HCT116 (cell line): ENCODE data around the gene SLC10A3. TPM values are rescaled to one million over a fixed set of nuclear protein-coding genes. Genes with fewer than 3 reads are reported as not detected.

Experiments used
- ATAC-seq: fragments of 200-7000 bp; cut with Tn5 transposase; 2 replicates; pipeline ENCODE4 v1.9.1; 2020; ENCODE audit warnings: mild to moderate bottlenecking, moderate library complexity
- BruUV-seq: library from RNA; stranded (reverse); fragments of 400-500 nt; replicated peaks from 2 replicates; lab custom pipeline; 2021; lab: Mats Ljungman, UMichigan
- CTCF ChIA-PET: fragments of 300-600 bp; sonication (Branson Sonifier 250); formaldehyde crosslinking; loops from one replicate; lab custom pipeline; 2021; ENCODE audit warnings: antibody characterized with exemption; lab: Charles Lee
- POLR2A ChIA-PET: fragments of 300-600, 350-600 bp; sonication (Branson Sonifier 250); formaldehyde crosslinking; loops from one replicate; lab custom pipeline; 2021; ENCODE audit warnings: antibody characterized with exemption; lab: Charles Lee
- RAD21 ChIA-PET, 2 experiments: fragments of 300-600 bp; sonication (Branson Sonifier 250); formaldehyde crosslinking; loops; one replicate each; lab custom pipeline; 2023; ENCODE audit warnings: low total read pairs in 2 of 2; ENCODE audit not compliant: uncharacterized antibody in 2 of 2, unreplicated experiment in 2 of 2, low non-redundant PET in 1 of 2; lab: Charles Lee
- DNase-seq: peaks from one replicate; pipeline ENCODE4 v3.0.0-alpha.2; 2010; ENCODE audit warnings: low read depth, low spot score
- H2AFZ ChIP-seq: fragments of 200-600 bp; shearing (Covaris generic), sonication (generic); 2 replicates; pipeline ENCODE4 v1.6.1; 2017; ENCODE audit warnings: low read depth, mixed run types, mixed read lengths, antibody characterized with exemption, low read length; ENCODE audit not compliant: poor library complexity, severe bottlenecking
- H3K27ac ChIP-seq: 2 replicates; pipeline ENCODE4 v1.5.1; 2012; ENCODE audit warnings: low read depth, low read length
- H3K27me3 ChIP-seq: fragments of 200-600 bp; sonication (generic); 2 replicates; pipeline ENCODE4 v1.6.1; 2016; ENCODE audit warnings: mixed run types, low read length, mixed read lengths; ENCODE audit not compliant: insufficient read depth
- H3K36me3 ChIP-seq, 2 experiments: fragments of 200-500 bp in 1 of 2; fragments of 200-600 bp in 1 of 2; sonication (Bioruptor generic) in 1 of 2; sonication (generic) in 1 of 2; 2 replicates each; pipeline versions ENCODE4 v1.5.1 to v1.6.1; 2014 to 2016; ENCODE audit warnings: low read length in 2 of 2, inconsistent platforms in 1 of 2, mixed read lengths in 1 of 2, mixed run types in 1 of 2; ENCODE audit not compliant: insufficient read depth in 2 of 2, control insufficient read depth in 1 of 2
- H3K4me1 ChIP-seq, 2 experiments: fragments of 200-600 bp in 1 of 2; sonication (generic) in 1 of 2; 2 replicates each; pipeline versions ENCODE4 v1.5.1 to v1.6.1; 2012 to 2017; ENCODE audit warnings: low read length in 2 of 2, inconsistent platforms in 1 of 2, mild to moderate bottlenecking in 1 of 2, mixed read lengths in 1 of 2, mixed run types in 1 of 2, moderate library complexity in 1 of 2; ENCODE audit not compliant: insufficient read depth in 2 of 2, control insufficient read depth in 1 of 2
- H3K4me2 ChIP-seq: fragments of 200-600 bp; sonication (generic); 2 replicates; pipeline ENCODE4 v1.6.1; 2017; ENCODE audit warnings: mixed run types, low read length, mixed read lengths
- H3K4me3 ChIP-seq, 2 experiments: fragments of 200-600 bp in 1 of 2; sonication (generic) in 1 of 2; replicated peaks in 1 of 2; 2 replicates each; pipeline ENCODE4 v1.5.1; 2011 to 2016; ENCODE audit warnings: low read length in 2 of 2, control low read depth in 1 of 2, low read depth in 1 of 2, mild to moderate bottlenecking in 1 of 2, mixed read lengths in 1 of 2, mixed run types in 1 of 2
- H3K79me2 ChIP-seq: fragments of 200-600 bp; sonication (generic); 2 replicates; pipeline ENCODE4 v1.6.1; 2017; ENCODE audit warnings: mild to moderate bottlenecking, mixed run types, low read length, moderate library complexity, mixed read lengths; ENCODE audit not compliant: insufficient read depth
- H3K9ac ChIP-seq: fragments of 200-600 bp; sonication (generic); 2 replicates; pipeline ENCODE4 v1.6.1; 2016; ENCODE audit warnings: low read length, mixed read lengths
- H3K9me2 ChIP-seq: fragments of 200-600 bp; sonication (generic), shearing (Covaris generic); 2 replicates; pipeline ENCODE4 v1.6.1; 2017; ENCODE audit warnings: mixed run types, mild to moderate bottlenecking, moderate library complexity; ENCODE audit not compliant: insufficient read depth
- H3K9me3 ChIP-seq, 2 experiments: fragments of 200-500 bp in 1 of 2; fragments of 200-600 bp in 1 of 2; sonication (Bioruptor generic) in 1 of 2; sonication (generic) in 1 of 2; 2 replicates each; pipeline ENCODE4 v1.6.1; 2014 to 2017; ENCODE audit warnings: low read length in 2 of 2, mixed read lengths in 2 of 2, inconsistent platforms in 1 of 2, low read depth in 1 of 2, mild to moderate bottlenecking in 1 of 2, mixed run types in 1 of 2, moderate library complexity in 1 of 2; ENCODE audit not compliant: control insufficient read depth in 1 of 2, insufficient read depth in 1 of 2
- H4K20me1 ChIP-seq: fragments of 200-600 bp; sonication (generic), shearing (Covaris generic); 2 replicates; pipeline ENCODE4 v1.6.1; 2017; ENCODE audit warnings: mixed run types, mild to moderate bottlenecking, moderate library complexity; ENCODE audit not compliant: insufficient read depth
- CBX3 ChIP-seq: IDR thresholded peaks from 2 replicates; pipeline ENCODE4 v1.6.1; 2012; ENCODE audit warnings: low read depth
- CEBPB ChIP-seq: IDR thresholded peaks from 2 replicates; pipeline ENCODE4 v1.6.1; 2012; ENCODE audit warnings: low read depth
- ELF1 ChIP-seq: IDR thresholded peaks from 2 replicates; pipeline ENCODE4 v1.6.1; 2012; ENCODE audit warnings: low read depth, borderline replicate concordance
- EZH2phosphoT487 ChIP-seq: fragments of 200-600 bp; IDR thresholded peaks from 2 replicates; pipeline ENCODE4 v1.6.1; 2018; ENCODE audit warnings: antibody characterized with exemption, borderline replicate concordance
- FOSL1 ChIP-seq: IDR thresholded peaks from 2 replicates; pipeline ENCODE4 v1.6.1; 2012; ENCODE audit warnings: low read depth
- JUND ChIP-seq: IDR thresholded peaks from 2 replicates; pipeline ENCODE4 v1.6.1; 2012
- POLR2A ChIP-seq: IDR thresholded peaks from 2 replicates; pipeline ENCODE4 v1.7.0; 2011; ENCODE audit warnings: borderline replicate concordance; ENCODE audit not compliant: insufficient read depth, insufficient read length; ENCODE audit errors: extremely low read depth
- POLR2AphosphoS5 ChIP-seq: IDR thresholded peaks from 2 replicates; pipeline ENCODE4 v1.6.1; 2011; ENCODE audit warnings: mild to moderate bottlenecking, low read depth, low read length, moderate library complexity
- RAD21 ChIP-seq: IDR thresholded peaks from 2 replicates; pipeline ENCODE4 v1.6.1; 2012; ENCODE audit warnings: low read depth, mild to moderate bottlenecking
- SIN3A ChIP-seq: IDR thresholded peaks from 2 replicates; pipeline ENCODE4 v1.6.1; 2012; ENCODE audit warnings: low read depth
- SP1 ChIP-seq: IDR thresholded peaks from 2 replicates; pipeline ENCODE4 v1.6.1; 2012; ENCODE audit warnings: low read depth
- YY1 ChIP-seq: IDR thresholded peaks from 2 replicates; pipeline ENCODE4 v1.6.1; 2011; ENCODE audit warnings: low read length, low read depth, moderate library complexity, mild to moderate bottlenecking; ENCODE audit not compliant: insufficient replicate concordance; ENCODE audit errors: extremely low read depth
- ZNF274 ChIP-seq: fragments of 200-500 bp; sonication (Bioruptor generic); IDR thresholded peaks from 2 replicates; pipeline ENCODE4 v1.6.1; 2014; ENCODE audit warnings: mild to moderate bottlenecking, low read depth, low read length, inconsistent platforms
- intact Hi-C: fragments of 100-400 bp; cut with micrococcal nuclease; formaldehyde crosslinking; loops from 2 replicates; pipeline ENCODE4 v1.10.0; 2022
- total RNA-seq: library from RNA; stranded (reverse); gene quantifications from one replicate; pipeline ENCODE4 v1.2.1, GENCODE V29; 2021; ENCODE audit not compliant: unreplicated experiment
- TF ChIP-seq, protein P1 (sequence below): IDR thresholded peaks from 2 replicates; pipeline ENCODE4 v1.6.1; 2012
- TF ChIP-seq, protein P2 (sequence below), 3 experiments: fragments of 200-600 bp in 1 of 3; sonication (generic) in 1 of 3; IDR thresholded peaks in 2 of 3; conservative IDR thresholded peaks in 1 of 3; 2 replicates each; pipeline ENCODE4 v1.5.1; 2012 to 2017; ENCODE audit warnings: low read depth in 2 of 3, low read length in 2 of 3, antibody characterized with exemption in 1 of 3, borderline replicate concordance in 1 of 3, control low read depth in 1 of 3, mild to moderate bottlenecking in 1 of 3, mixed read lengths in 1 of 3, mixed run types in 1 of 3, moderate library complexity in 1 of 3; ENCODE audit not compliant: insufficient read depth in 1 of 3
- TF ChIP-seq, protein P3 (sequence below): IDR thresholded peaks from 2 replicates; pipeline ENCODE4 v1.6.1; 2012; ENCODE audit warnings: low read depth
- TF ChIP-seq, protein P4 (sequence below): IDR thresholded peaks from 2 replicates; pipeline ENCODE4 v1.6.1; 2012

Gene SLC10A3
- total RNA-seq, 1 experiment from 2014 or later = 16.2 TPM

DNA sequence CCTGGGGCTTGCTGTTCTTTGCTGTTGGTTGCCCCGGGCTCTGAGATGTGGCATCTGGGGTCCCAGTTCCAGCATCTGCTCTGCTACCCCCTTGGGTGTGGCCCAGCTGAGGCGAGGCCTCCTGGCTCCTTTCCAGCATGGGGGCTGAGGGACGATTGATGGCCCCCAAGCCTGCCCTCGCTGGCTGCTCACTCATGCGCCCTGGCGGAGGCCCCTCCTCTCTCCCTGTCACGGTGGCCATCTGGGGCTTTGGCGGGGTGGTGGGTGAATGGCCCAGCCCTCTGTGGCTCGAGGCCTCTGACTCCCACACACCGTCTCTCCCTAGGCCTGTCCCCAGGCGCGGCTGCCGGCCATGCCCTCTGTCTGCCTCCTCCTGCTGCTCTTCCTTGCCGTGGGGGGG, 30.6 kb downstream of the SLC10A3 start:
- Histone ChIP-seq H3K27me3 (no peaks in the 10 kb centered on the region), H4K20me1 (no peaks in the 10 kb centered on the region), H3K36me3 (peaks cover 0 to 4% of the 10 kb centered on the region in 2 experiments; a peak in 1 of 4 replicates), H3K9me2 (no peaks in the 10 kb centered on the region), H3K9ac (no peak overlapping the region)
- no TSS peak for BruUV-seq
- RAD21 ChIA-PET = no interaction called here
- TF ChIP-seq SIN3A (no peak), CEBPB (no peak), SP1 (no peak), POLR2A (no peak), YY1 (no peak), EZH2phosphoT487 (no peak), CBX3 (no peak), RAD21 (no peak), FOSL1 (no peak), POLR2AphosphoS5 (no peak), ELF1 (no peak), ZNF274 (no peak), JUND (no peak)
- TF ChIP-seq, protein P1, sequence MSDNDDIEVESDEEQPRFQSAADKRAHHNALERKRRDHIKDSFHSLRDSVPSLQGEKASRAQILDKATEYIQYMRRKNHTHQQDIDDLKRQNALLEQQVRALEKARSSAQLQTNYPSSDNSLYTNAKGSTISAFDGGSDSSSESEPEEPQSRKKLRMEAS = no peak
- TF ChIP-seq, protein P2, sequence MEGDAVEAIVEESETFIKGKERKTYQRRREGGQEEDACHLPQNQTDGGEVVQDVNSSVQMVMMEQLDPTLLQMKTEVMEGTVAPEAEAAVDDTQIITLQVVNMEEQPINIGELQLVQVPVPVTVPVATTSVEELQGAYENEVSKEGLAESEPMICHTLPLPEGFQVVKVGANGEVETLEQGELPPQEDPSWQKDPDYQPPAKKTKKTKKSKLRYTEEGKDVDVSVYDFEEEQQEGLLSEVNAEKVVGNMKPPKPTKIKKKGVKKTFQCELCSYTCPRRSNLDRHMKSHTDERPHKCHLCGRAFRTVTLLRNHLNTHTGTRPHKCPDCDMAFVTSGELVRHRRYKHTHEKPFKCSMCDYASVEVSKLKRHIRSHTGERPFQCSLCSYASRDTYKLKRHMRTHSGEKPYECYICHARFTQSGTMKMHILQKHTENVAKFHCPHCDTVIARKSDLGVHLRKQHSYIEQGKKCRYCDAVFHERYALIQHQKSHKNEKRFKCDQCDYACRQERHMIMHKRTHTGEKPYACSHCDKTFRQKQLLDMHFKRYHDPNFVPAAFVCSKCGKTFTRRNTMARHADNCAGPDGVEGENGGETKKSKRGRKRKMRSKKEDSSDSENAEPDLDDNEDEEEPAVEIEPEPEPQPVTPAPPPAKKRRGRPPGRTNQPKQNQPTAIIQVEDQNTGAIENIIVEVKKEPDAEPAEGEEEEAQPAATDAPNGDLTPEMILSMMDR (IDR thresholded peaks at IDR 0.05 in 2 of 3, conservative IDR thresholded peaks at IDR 0.05 in 1 of 3; ENCODE audit: borderline replicate concordance in 1 of 3, insufficient read depth in 1 of 3, low read depth in 2 of 3, low read length in 2 of 3) = no peak
- TF ChIP-seq, protein P3, sequence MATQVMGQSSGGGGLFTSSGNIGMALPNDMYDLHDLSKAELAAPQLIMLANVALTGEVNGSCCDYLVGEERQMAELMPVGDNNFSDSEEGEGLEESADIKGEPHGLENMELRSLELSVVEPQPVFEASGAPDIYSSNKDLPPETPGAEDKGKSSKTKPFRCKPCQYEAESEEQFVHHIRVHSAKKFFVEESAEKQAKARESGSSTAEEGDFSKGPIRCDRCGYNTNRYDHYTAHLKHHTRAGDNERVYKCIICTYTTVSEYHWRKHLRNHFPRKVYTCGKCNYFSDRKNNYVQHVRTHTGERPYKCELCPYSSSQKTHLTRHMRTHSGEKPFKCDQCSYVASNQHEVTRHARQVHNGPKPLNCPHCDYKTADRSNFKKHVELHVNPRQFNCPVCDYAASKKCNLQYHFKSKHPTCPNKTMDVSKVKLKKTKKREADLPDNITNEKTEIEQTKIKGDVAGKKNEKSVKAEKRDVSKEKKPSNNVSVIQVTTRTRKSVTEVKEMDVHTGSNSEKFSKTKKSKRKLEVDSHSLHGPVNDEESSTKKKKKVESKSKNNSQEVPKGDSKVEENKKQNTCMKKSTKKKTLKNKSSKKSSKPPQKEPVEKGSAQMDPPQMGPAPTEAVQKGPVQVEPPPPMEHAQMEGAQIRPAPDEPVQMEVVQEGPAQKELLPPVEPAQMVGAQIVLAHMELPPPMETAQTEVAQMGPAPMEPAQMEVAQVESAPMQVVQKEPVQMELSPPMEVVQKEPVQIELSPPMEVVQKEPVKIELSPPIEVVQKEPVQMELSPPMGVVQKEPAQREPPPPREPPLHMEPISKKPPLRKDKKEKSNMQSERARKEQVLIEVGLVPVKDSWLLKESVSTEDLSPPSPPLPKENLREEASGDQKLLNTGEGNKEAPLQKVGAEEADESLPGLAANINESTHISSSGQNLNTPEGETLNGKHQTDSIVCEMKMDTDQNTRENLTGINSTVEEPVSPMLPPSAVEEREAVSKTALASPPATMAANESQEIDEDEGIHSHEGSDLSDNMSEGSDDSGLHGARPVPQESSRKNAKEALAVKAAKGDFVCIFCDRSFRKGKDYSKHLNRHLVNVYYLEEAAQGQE = no peak
- TF ChIP-seq, protein P4, sequence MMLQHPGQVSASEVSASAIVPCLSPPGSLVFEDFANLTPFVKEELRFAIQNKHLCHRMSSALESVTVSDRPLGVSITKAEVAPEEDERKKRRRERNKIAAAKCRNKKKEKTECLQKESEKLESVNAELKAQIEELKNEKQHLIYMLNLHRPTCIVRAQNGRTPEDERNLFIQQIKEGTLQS = no peak
- TF ChIP-seq, all 23 proteins: peak for 0
- Histone ChIP-seq H3K4me3 (no peak overlapping the region), H3K79me2 (peaks cover 24% of the 10 kb centered on the region), H3K9me3 (no peaks in the 10 kb centered on the region), H3K27ac (peak overlapping the region; percentile 43; the same call in 1 of the 2 replicates), H3K4me1 (peaks cover 7 to 12% of the 10 kb centered on the region in 2 experiments; a peak in 1 of 4 replicates), H3K4me2 (peak overlapping the region; percentile 75), H2AFZ (no peak overlapping the region)
- DNase-seq (no peak), ATAC-seq (no peak)
- POLR2A ChIA-PET = no interaction called here
- intact Hi-C loops = no loop called here
- CTCF ChIA-PET = no interaction called here
